GM19467 (cell line): ENCODE measurements around the gene CCDC121.

Experiments used
- ATAC-seq: cut with Tn5 transposase; IDR thresholded peaks from one replicate; pipeline ENCODE4 v1.9.1; 2021; ENCODE audit warnings: mild to moderate bottlenecking, moderate library complexity; ENCODE audit not compliant: unreplicated experiment

Gene CCDC121

GRCh38 chr2:27628767-27629709 is at the start of gene CCDC121, which contains the start of gene GPN1:
TSS of gene CCDC121 (minus strand) at chr2:27629012. CDS start at chr2:27627799, 1,213 bp downstream.
TSS of gene GPN1 (plus strand) at chr2:27629050. CDS start at chr2:27629059, 9 bp downstream.
- peak; percentile 98 for ATAC-seq

- ATAC-seq: no peak
Observed at GRCh38 chr2:27672723-27673486, 44.1 kb upstream of the CCDC121 start.

GRCh38 chr2:27671235-27671634 is 42.4 kb upstream of the CCDC121 start:
- no peak for ATAC-seq

GRCh38 chr2:27667446-27667845 is 38.6 kb upstream of the CCDC121 start:
- no peak for ATAC-seq

- ATAC-seq: no peak
Observed at GRCh38 chr2:27664622-27665363, 36.0 kb upstream of the CCDC121 start.

GRCh38 chr2:27664154-27664574 is 35.4 kb upstream of the CCDC121 start:
- ATAC-seq: no peak

- ATAC-seq: peak; percentile 58
Observed at GRCh38 chr2:27663285-27664153, 34.7 kb upstream of the CCDC121 start, which contains the start of the genes SLC4A1AP and SUPT7L. TSS of gene SLC4A1AP (plus strand) at chr2:27663889. CDS start at chr2:27663915, 26 bp downstream. TSS of gene SUPT7L (minus strand) at chr2:27663614. CDS start at chr2:27662192, 1,422 bp downstream.

- no peak for ATAC-seq
Observed at GRCh38 chr2:27661371-27661770, 32.6 kb upstream of the CCDC121 start.

- ATAC-seq: no peak
Observed at GRCh38 chr2:27655155-27655951, 26.5 kb upstream of the CCDC121 start.

- no peak for ATAC-seq
Observed at GRCh38 chr2:27653397-27653796, 24.6 kb upstream of the CCDC121 start.

GRCh38 chr2:27652790-27653189 is 24.0 kb upstream of the CCDC121 start:
- no peak for ATAC-seq

- ATAC-seq: no peak
Observed at GRCh38 chr2:27652341-27652740, 23.5 kb upstream of the CCDC121 start.

- ATAC-seq: no peak
Observed at GRCh38 chr2:27651056-27651455, 22.2 kb upstream of the CCDC121 start.

GRCh38 chr2:27647737-27648136 is 18.9 kb upstream of the CCDC121 start:
- no peak for ATAC-seq

- no peak for ATAC-seq
Observed at GRCh38 chr2:27647289-27647688, 18.5 kb upstream of the CCDC121 start.

GRCh38 chr2:27645197-27645596 is 16.4 kb upstream of the CCDC121 start:
- no peak for ATAC-seq

GRCh38 chr2:27640722-27641245 is 12.0 kb upstream of the CCDC121 start:
- ATAC-seq: no peak

GRCh38 chr2:27638709-27639108 is 9.9 kb upstream of the CCDC121 start:
- no peak for ATAC-seq
